ENCODE data around the gene PCNX2.

The PCNX2 gene

GRCh38 chr1:233063462-233063861 lies 232.1 kb downstream of the PCNX2 start:
- no peak for DNase-seq (ENCODE audit: low read depth)
- no peak for TF ChIP-seq CTCF (IDR thresholded peaks at IDR 0.05; ENCODE audit: insufficient read depth, low read depth, low read length, missing control alignments)
- no peak overlapping the region for H3K4me3 ChIP-seq (ENCODE audit: low read length)

- TF ChIP-seq CTCF (IDR thresholded peaks at IDR 0.05; ENCODE audit: insufficient read depth, low read depth, low read length, missing control alignments) = no peak
- DNase-seq (ENCODE audit: low read depth) = no peak
- H3K4me3 ChIP-seq (ENCODE audit: low read length) = no peak overlapping the region
These were observed 234.3 kb downstream of the PCNX2 start for GRCh38 chr1:233061265-233061664.

- no peak for TF ChIP-seq CTCF (IDR thresholded peaks at IDR 0.05; ENCODE audit: insufficient read depth, low read depth, low read length, missing control alignments)
- H3K4me3 ChIP-seq (ENCODE audit: low read length) = no peak overlapping the region
- peak; percentile 70 for DNase-seq (ENCODE audit: low read depth)
These were observed 235.0 kb downstream of the PCNX2 start for GRCh38 chr1:233060461-233060994.

GRCh38 chr1:233057836-233058235 lies 237.7 kb downstream of the PCNX2 start:
- H3K4me3 ChIP-seq (ENCODE audit: low read length) = no peak overlapping the region

GRCh38 chr1:233055879-233056641 lies 239.5 kb downstream of the PCNX2 start:
- no peak for DNase-seq (ENCODE audit: low read depth)
- no peak overlapping the region for H3K4me3 ChIP-seq (ENCODE audit: low read length)
- TF ChIP-seq CTCF (IDR thresholded peaks at IDR 0.05; ENCODE audit: insufficient read depth, low read depth, low read length, missing control alignments) = no peak

More at GRCh38 chr1:233057836-233058235, 237.7 kb downstream of the PCNX2 start:
- DNase-seq (ENCODE audit: low read depth) = no peak
- TF ChIP-seq CTCF (IDR thresholded peaks at IDR 0.05; ENCODE audit: insufficient read depth, low read depth, low read length, missing control alignments) = no peak

- H3K4me3 ChIP-seq (ENCODE audit: low read length) = no peak overlapping the region
- peak; percentile 8 for DNase-seq (ENCODE audit: low read depth)
- no peak for TF ChIP-seq CTCF (IDR thresholded peaks at IDR 0.05; ENCODE audit: insufficient read depth, low read depth, low read length, missing control alignments)
These were observed 249.9 kb downstream of the PCNX2 start for GRCh38 chr1:233045588-233045987.

GRCh38 chr1:233042834-233043233 lies 252.7 kb downstream of the PCNX2 start:
- H3K4me3 ChIP-seq (ENCODE audit: low read length) = no peak overlapping the region
- no peak for DNase-seq (ENCODE audit: low read depth)
- no peak for TF ChIP-seq CTCF (IDR thresholded peaks at IDR 0.05; ENCODE audit: insufficient read depth, low read depth, low read length, missing control alignments)

Data from epithelial cell of esophagus (primary cell).